ENCODE results near the gene CBX7.
A peak's percentile ranks its signal among the peaks of the same experiment; 100 is the strongest.
"Not testable (repeated sequence)": the region's sequence is repeated elsewhere in the genome, so short reads cannot be mapped to it uniquely, and the experiment has no call there.

The CBX7 gene

GRCh38 chr22:39156093-39156492 is 3.6 kb upstream of the CBX7 start:
- H3K27ac Mint-ChIP-seq, DNase-seq, ATAC-seq, H3K9me3 Mint-ChIP-seq, H3K4me3 Mint-ChIP-seq: not testable (repeated sequence)
- H3K4me1 Mint-ChIP-seq: peaks cover 17% of the 10 kb centered on the region
- H3K27me3 Mint-ChIP-seq: peaks cover 20% of the 10 kb centered on the region

DNA sequence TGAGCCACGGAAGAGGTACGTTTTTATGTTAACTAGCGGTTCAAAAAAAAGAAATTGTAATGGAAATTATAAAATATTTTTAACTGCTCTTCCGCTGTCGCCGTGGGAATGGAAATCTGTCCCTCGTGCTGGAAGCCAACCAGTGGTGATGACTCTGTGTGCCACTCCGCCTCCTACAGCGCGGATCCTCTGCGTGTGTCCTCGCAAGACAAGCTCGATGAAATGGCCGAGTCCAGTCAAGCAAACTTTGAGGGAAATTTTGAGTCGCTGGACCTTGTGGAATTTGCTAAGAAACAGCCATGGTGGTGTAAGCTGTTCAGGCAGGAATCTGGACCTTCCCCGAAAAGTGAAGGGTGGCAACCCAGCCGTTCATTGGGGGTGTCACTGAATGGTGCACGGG is 2.9 kb upstream of the CBX7 start:
- ATAC-seq: no peak
- H3K27me3 Mint-ChIP-seq: peaks cover 20% of the 10 kb centered on the region

DNA sequence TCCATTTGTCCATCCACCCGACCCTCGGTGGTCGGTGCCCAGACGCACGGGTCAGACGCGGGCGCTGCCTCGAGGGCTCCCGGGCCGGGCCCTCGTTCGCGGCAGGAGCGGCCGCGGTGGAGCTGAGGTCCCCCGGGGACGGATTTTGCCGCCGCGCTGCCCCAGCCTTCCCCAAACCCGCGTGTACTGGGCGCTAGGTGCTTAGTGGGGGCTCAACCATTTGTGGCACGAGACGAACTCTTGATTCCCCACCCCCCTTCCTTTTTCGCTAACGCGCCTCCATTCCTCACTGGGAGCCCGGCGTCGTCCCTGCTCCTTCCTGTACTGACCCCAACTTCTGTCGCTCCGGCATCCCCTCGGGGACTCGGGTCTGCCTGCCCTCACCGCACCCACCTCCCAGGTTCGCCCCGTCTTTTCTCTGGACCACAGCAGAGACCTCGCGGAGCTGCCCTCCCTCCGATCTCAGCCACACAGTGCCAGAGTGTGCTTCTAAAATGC is 789 bp upstream of the CBX7 start:
- ATAC-seq (peak; percentile 0), DNase-seq (no peak)
- peak overlapping the region; percentile 94 to 96 for H3K4me3 Mint-ChIP-seq
- H3K4me1 Mint-ChIP-seq: peaks cover 45% of the 10 kb centered on the region
- H3K27me3 Mint-ChIP-seq: peaks cover 20% of the 10 kb centered on the region
- H3K9me3 Mint-ChIP-seq: no peaks in the 10 kb centered on the region
- peak overlapping the region; percentile 38 to 93 for H3K27ac Mint-ChIP-seq

More for the DNA sequence above, 2.9 kb upstream of the CBX7 start:
- DNase-seq: no peak
- H3K4me3 Mint-ChIP-seq: no peak overlapping the region
- peaks cover 23% of the 10 kb centered on the region for H3K4me1 Mint-ChIP-seq
- no peak overlapping the region for H3K27ac Mint-ChIP-seq
- no peaks in the 10 kb centered on the region for H3K9me3 Mint-ChIP-seq

DNA sequence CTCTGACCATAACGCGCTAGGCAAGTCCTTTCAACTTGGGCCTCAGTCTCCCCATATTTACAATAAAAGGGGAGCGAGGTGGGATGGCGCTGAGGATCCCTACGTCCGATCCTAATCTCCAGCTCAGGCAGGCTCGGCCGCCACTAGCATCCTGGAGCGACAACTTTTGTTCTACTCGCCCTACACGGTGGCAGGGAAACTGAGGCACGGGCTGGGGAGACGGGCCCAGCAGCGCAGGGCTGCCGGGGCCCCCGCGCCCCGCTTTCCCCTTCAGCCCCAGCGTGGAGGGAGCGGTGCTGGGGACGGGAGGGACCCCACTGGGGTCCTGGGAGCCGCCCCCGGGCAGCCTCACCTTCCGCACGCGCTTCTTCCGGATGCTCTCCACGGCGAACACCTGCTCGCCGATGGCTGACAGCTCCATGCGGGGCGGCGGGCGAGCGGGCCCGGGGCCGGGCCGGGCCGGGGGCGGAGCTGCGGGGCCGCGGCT is 413 bp downstream of the CBX7 start:
- H3K27me3 Mint-ChIP-seq: peaks cover 20% of the 10 kb centered on the region
- no peak overlapping the region for H3K27ac Mint-ChIP-seq
- H3K4me1 Mint-ChIP-seq: peaks cover 53% of the 10 kb centered on the region
- no peaks in the 10 kb centered on the region for H3K9me3 Mint-ChIP-seq
- DNase-seq (no peak), ATAC-seq (no peak)
- H3K4me3 Mint-ChIP-seq: peak overlapping the region; percentile 65 to 79

- Mint-ChIP-seq H3K27ac (peak overlapping the region; percentile 4 to 27), H3K27me3 (peaks cover 20% of the 10 kb centered on the region), H3K9me3 (no peaks in the 10 kb centered on the region), H3K4me1 (peaks cover 58% of the 10 kb centered on the region), H3K4me3 (peak overlapping the region; percentile 65 to 79)
- ATAC-seq (no peak), DNase-seq (no peak)
Measured at GRCh38 chr22:39151329-39151975, 1.0 kb downstream of the CBX7 start.

GRCh38 chr22:39150848-39151215 is 1.6 kb downstream of the CBX7 start:
- peaks cover 20% of the 10 kb centered on the region for H3K27me3 Mint-ChIP-seq
- DNase-seq: no peak

GRCh38 chr22:39149915-39150847 is 2.3 kb downstream of the CBX7 start:
- peaks cover 64% of the 10 kb centered on the region for H3K4me1 Mint-ChIP-seq
- DNase-seq (no peak), ATAC-seq (no peak)
- H3K9me3 Mint-ChIP-seq: no peaks in the 10 kb centered on the region
- H3K27ac Mint-ChIP-seq: no peak overlapping the region
- peak overlapping the region; percentile 49 to 65 for H3K4me3 Mint-ChIP-seq
- peaks cover 20% of the 10 kb centered on the region for H3K27me3 Mint-ChIP-seq

More at GRCh38 chr22:39150848-39151215, 1.6 kb downstream of the CBX7 start:
- Mint-ChIP-seq H3K9me3 (no peaks in the 10 kb centered on the region), H3K27ac (no peak overlapping the region), H3K4me1 (peaks cover 64% of the 10 kb centered on the region), H3K4me3 (peak overlapping the region; percentile 65 to 79)
- ATAC-seq: no peak

- peak; percentile 30 for ATAC-seq
- peak overlapping the region; percentile 32 to 44 for H3K4me3 Mint-ChIP-seq
- peaks cover 73% of the 10 kb centered on the region for H3K4me1 Mint-ChIP-seq
- no peaks in the 10 kb centered on the region for H3K9me3 Mint-ChIP-seq
- DNase-seq: peak in 1 of 2 donors; percentile 64
- peak overlapping the region in 1 of 2 donors; percentile 38 for H3K27ac Mint-ChIP-seq
- peaks cover 10% of the 10 kb centered on the region for H3K27me3 Mint-ChIP-seq
Measured at GRCh38 chr22:39148727-39149535, 3.5 kb downstream of the CBX7 start.

DNA sequence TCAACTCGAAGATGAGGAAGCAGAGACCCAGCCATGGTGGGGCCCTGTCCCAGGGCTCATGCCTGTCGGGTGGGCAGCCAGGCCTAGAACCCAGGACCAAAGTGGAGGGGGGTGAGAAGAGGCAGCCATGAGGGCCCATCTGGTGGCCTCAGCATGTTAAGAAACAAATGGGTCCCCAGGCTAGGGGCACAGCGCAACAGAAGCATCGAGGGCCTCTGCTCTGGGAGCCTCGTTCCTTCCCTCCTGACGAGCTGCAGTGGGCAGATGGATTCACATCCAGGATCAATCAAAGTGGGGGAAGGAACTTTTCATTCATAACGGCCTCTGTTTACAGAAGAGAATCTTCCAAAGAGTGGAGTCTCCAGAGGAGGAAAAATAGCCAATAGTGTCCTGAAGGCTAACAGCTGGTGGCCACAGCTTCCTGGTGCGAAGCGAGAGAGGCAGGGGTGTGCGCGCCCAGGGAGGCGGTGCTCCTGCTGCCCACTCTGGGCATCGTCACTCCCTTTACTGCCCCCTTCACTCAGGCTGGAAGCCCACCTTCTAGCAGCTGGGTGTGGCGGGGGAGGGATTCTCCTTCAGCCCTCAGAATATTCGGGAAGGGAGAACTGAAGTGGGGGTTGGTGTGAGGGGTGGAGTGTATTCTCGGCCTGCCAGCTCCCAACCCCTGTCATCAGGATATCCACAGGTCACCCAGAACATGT is 4.3 kb downstream of the CBX7 start:
- no peak for DNase-seq
- Mint-ChIP-seq H3K9me3 (no peaks in the 10 kb centered on the region), H3K4me1 (peaks cover 70% of the 10 kb centered on the region), H3K27ac (peak overlapping the region; percentile 34 to 77), H3K4me3 (peak overlapping the region in 1 of 2 donors; percentile 44), H3K27me3 (peaks cover 2% of the 10 kb centered on the region)
- no peak for ATAC-seq

DNA sequence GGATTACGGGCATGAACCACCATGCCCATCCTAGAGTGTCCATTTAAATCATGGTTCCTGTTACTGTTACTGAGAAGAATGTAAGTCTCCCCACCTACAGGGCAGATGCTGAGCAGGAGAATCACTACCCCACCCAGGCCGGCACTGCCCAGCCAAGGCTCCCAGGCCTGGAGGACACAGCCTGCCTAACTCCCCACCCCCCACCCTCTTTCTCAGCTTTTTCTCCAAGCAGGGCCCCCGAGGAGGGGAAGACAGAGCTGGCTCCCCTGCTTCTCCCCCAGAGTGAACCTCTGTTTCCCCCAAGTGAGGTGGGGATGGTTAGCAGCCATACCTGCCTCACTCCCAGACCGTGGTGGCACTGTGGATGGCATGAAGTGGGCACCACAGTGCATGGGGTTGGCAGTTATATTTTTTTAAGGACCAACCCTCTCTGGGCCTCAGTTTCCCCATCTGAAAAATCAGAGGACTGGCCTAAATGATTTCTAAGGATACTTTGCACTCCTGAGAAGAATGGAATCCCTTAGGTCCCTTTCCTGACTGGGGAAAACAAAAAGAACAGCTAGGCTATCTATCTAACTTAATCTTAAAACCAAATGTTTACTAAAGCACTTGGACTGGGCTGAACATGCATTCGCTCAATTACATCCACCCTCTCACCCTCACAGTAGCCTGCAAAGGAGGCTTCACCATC is 5.0 kb downstream of the CBX7 start:
- Mint-ChIP-seq H3K9me3 (no peaks in the 10 kb centered on the region), H3K4me1 (peaks cover 68% of the 10 kb centered on the region), H3K27ac (peak overlapping the region in 1 of 2 donors; percentile 77), H3K4me3 (no peak overlapping the region), H3K27me3 (no peaks in the 10 kb centered on the region)
- ATAC-seq (no peak), DNase-seq (no peak)

- Mint-ChIP-seq H3K4me3 (peak overlapping the region; percentile 84 to 85), H3K27me3 (no peaks in the 10 kb centered on the region), H3K27ac (peak overlapping the region in 1 of 2 donors; percentile 82), H3K4me1 (peaks cover 64% of the 10 kb centered on the region), H3K9me3 (no peaks in the 10 kb centered on the region)
- ATAC-seq: no peak
- no peak for DNase-seq
Measured at GRCh38 chr22:39146256-39147101, 6.0 kb downstream of the CBX7 start.

DNA sequence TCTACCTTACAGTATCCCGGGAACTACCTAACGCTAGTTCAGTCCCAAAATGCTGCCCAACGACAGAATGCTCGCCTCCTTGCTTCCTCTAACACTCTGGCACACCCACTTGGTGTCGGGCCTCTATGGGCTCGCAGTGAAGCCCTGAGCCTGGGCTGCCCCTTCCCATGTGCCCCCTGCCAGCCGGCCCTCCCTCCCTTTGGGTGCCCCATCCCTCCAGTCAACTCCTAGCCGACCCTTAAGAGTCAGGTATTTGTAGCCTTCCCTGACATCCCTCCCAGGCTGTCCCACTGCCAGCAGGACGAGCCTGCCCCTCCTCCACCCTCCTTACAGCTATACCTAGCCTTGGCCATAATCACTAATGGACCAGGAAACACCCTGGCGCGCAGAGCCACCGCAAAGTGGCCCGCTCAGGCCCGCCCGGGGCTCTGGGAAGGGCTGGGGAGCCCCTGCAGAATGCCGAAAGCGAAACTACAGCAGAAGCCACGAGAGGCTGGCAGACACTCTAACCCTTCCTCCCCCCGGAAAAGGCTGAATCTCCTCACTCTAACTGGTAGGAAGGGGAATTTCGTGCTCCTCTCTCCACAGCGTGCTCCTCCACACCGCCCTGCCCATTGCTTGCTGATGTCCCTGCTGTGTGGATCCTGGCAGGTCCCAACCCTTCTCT is 8.2 kb downstream of the CBX7 start:
- Mint-ChIP-seq H3K4me3 (peak overlapping the region; percentile 86 to 93), H3K4me1 (peaks cover 41% of the 10 kb centered on the region), H3K27me3 (no peaks in the 10 kb centered on the region), H3K9me3 (no peaks in the 10 kb centered on the region), H3K27ac (peak overlapping the region; percentile 74 to 89)
- DNase-seq (peak; percentile 48 to 64), ATAC-seq (peak; percentile 60)

DNA sequence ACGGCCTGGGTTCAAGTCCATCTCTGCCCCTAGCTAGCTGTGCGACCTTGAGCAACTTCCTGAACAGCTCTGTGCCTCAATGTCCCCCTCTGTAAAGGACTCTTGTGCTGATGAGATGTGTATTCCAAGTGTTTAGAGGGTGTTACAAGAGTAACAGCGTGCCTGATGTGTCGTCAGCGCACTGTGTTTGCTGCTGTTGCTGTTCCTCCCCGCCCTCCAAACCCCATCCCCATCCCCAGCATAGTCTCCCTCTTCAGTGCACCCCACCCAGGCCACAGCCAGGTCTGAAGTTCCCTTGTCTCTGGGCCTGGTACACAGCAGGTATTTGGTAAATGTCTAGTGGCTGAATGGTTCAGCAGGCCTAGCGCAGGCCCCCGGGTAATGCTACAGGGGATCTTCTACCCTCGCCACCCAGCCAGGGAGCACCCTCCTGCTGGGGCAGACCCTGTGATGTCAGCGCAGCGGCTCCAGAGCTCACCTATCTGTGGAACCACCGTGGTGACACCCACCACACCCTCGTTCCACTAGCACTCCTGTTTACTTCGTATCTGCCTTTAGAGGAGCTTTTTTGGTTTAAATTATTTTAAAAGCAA is 10.3 kb downstream of the CBX7 start:
- Mint-ChIP-seq H3K27me3 (no peaks in the 10 kb centered on the region), H3K9me3 (no peaks in the 10 kb centered on the region), H3K27ac (no peak overlapping the region), H3K4me3 (no peak overlapping the region), H3K4me1 (peaks cover 32% of the 10 kb centered on the region)
- DNase-seq (no peak), ATAC-seq (no peak)
